Fibroblast of peridontal ligament (primary cell): ENCODE measurements around the gene UBXN11.

ENCODE experiments used
- DNase-seq: peaks from one replicate; pipeline ENCODE4 v3.0.0-alpha.2; 2010; ENCODE audit errors: extremely low read depth

UBXN11 gene

DNA sequence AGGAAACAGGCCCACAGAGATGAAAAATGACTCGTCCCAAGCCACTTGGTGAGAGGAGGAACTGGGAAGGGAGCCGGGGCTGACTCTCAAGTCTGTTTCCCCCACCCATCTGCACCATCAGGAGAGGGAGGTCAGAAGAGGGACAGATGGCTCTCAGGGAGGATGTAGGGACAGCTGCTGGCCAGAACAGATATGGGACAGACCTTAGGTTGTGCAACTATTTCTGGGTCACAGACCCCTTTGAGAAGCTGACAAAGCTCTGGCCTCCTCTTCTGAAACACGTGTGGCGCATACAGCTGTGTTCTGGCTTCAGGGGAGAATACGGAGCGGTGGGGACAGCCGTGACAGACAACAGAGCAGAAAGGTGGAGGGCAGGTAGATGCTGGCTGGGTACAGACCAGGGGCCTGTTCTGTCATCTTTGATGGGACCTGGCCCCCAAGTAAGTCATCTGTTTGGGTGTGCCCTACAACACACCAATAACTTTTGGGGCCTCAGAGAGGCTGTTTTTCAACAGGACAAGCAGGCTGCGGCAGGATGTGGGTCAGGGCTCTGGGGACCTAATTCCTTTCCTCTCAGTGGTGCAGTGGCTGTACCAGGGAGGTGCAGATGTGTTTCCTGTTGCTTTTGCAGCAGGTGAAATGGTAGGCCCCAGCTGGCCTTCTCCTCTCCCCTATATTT, 19.3 kb downstream of the UBXN11 start:
- DNase-seq = no peak

DNA sequence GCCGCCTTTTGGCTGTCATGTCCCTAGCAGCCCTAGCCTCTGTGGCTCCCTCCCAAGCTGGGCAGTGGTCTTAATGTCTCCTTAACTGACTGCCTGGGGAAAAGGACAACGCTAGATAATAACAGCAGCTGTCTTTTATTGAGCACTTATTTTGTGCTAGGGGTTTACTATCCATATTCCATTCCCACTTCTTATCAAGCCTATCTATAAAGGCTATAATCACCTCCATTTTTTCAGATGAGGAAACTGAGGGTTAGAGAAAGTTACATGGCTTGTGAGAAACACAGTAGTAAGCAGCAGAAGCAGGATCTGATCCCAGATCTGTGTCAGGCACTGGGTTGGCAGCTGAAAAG, 20.4 kb downstream of the UBXN11 start:
- no peak for DNase-seq

DNA sequence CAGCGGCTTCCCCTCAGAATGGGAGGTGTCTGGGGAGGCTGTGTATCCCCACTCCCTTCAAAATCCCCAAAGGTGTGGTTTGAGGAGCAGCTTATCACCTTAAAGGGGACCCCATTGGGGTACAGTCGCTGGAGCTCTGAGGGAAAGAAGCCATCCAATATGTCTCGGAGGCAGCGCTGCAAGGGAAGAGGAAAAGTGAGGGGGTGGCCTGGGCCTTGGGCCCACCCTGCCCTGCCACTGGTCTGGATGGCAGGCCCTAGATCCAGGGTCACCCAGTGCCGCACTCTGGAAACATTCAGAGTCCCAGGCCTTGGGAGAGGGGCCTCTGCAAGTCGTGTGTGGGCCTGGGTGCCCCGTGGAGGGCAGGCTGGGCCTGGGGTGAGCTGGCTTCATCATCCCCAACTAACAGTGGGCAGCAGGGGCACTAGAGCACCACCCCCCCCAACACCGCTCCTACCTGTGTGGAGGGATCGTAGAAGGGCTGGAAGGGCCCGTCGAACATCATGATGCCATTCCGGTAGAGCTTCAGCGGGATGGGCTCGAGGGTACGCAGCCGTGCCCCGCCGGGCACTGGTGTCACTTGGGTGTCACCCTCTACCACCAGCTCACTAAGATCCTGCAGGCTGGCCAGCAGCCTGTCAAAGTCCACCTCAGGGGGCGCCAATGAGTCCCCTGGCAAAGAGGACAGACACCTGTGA, 20.9 kb downstream of the UBXN11 start:
- DNase-seq = no peak

DNA sequence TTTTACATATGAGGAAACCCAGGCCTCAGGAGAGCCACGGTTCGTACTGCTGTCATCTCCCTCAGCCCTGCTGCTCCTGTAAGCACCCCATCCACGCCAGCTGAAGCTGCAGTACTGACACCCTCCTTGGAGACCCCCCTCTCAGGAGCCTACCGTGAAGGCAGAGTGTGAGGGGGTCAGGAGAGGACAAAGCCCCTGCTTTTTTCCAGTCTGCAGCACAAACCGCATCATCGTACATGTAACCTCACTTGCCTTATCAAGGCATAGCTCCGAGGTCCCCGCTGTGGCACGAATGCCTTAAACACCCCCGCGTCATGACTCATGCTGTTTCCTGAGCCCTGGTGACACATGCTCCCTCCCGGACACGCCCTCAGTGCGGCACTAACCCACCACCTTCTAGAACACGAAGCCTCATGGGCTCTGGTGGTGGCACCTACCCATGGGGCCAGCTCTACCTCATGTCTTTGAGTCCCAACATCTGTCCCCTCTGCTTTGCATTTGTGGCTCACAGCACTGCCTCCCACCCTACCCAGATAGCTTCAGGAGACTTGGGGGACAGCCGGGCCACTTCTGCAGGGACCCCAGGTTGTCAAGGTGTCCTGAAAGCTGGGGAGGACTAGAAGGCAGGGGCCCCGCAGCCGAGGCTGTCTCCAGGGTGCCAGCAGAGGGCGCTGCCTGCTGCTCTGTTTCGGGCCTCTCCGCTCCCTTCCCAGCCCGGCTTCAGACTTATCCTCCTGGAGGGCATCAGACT, 21.7 kb downstream of the UBXN11 start:
- peak; percentile 78 for DNase-seq

DNA sequence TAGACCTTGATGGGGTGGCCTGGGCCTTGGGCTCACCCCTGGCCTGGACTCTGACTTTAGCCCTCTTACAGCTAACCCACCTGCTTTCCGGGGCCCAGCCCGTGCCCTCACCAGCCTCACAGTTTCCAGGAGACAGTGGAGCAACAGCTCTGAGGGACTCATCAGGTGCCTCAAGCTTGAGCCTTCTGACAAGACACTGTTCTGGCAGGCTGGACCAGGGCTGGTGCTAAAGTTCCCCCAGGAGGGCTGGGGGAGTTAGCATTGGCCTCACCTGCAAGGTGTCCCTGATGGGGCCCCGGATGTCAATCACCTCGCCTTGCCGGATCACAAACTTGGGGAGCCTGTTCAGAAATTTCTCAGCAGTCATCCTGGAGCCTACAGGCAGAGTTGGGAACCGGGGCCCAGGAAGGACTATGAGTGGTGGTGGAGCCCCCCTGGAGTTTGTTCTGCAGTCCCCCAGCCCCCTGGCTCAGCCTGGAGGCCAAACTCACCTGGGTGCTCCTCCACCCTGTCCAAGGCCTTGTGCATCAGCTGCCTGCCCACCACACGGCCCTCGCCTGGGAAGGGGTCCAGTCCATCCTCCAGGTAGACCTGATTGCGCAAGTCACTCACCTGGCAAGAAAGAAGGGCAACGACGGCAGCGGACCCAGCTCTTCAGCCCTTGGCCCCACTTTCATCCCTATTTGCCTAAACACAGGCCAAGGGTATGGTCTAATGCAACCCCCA, 22.4 kb downstream of the UBXN11 start:
- DNase-seq = no peak

DNA sequence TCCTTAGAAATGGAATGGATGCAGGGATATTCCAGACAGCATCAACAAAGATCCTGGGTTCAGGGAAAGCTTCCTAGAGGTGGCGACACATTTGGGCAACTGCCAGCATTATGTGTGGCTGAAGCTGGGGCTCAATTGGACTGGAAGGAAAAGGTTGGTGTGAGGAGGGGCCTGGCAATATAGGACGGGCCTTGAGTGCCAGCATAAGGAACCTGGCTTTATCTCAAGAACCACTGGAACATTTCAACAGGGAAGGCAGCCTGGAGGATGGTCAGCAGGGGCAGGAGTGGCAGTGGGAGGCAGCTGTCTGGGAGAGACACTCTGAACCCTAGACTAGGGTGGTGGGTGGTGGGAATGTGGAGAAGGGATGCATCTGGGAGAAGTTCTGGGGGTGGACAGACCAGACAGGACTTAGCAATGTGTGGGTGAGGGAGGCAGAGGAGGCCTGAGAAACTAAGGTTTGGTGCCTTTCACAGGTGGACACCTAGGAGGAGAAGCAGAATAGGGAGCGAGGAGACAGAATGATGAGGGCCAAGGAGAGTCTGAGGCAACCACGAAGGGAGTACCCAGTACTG, 23.1 kb downstream of the UBXN11 start:
- DNase-seq = no peak

DNA sequence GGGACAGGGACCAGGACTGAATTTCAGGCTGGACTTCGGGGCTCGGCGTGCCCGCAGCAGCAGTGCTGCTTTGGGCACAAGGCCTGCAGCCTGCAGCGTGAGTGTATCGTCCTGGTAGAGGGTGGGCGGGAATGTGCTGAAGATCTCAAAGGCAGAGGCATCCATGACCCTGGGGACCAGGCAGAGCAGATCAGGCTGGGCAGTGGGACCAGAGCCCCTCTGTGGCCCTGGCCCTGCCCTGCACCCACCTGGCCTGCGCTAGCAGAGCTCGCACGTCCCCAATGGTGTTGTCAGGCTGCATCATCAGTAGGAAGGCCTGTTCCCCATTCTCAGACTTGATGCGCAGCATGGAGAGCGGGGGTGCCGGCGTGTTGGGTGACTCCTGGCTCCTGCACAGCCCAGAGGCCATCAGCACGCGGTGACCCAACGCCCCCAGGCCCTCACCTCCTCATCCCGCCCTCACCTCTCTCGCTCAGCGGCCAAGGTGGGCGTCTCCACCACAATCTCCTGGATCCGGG, 24.0 kb downstream of the UBXN11 start:
- no peak for DNase-seq

DNA sequence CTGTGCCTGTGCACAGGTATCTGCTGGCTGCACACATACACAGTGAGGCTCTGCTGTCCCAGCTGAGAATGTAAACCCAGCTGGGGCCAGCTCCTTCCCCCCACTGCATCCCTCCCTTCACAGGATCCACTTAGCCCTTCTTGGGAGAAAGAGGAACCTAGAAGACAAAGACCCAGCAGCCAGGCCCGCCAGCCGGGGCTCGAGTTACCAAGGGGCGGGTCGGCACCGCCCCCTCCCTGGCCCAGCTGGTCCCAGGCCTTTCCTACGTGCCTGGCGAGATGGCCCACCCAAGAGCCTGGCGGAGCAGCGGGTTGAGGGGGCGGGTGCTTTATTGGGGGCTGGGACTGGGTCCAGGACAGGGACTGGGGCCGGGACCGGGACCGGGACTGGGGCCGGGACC, 24.5 kb downstream of the UBXN11 start:
- no peak for DNase-seq

DNA sequence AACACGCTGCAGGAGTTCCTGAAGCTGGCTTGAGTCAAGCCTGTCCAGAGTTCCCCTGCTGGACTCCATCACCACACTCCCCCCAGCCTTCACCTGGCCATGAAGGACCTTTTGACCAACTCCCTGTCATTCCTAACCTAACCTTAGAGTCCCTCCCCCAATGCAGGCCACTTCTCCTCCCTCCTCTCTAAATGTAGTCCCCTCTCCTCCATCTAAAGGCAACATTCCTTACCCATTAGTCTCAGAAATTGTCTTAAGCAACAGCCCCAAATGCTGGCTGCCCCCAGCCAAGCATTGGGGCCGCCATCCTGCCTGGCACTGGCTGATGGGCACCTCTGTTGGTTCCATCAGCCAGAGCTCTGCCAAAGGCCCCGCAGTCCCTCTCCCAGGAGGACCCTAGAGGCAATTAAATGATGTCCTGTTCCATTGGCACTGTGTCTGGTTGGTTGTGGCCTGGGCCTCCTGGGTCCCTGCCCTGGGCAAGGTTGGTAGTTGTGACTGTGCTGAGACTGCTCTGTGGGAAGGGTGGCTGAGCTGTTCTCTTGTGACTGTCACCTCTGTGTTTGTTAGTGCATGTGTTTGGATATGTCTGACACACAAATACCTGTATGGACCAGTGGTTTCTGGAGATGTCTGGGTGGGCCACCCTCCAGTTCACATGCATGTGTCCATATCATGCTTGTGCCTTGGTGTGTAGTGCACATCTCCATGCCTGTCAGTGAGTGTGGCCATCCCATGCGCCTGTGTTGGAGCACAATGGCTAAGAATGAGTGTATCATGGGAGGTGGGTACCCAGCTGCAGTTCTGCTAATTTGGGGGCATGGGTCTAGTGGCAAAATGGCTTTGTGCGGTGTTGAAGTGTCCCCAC, 25.1 kb downstream of the UBXN11 start:
- no peak for DNase-seq

DNA sequence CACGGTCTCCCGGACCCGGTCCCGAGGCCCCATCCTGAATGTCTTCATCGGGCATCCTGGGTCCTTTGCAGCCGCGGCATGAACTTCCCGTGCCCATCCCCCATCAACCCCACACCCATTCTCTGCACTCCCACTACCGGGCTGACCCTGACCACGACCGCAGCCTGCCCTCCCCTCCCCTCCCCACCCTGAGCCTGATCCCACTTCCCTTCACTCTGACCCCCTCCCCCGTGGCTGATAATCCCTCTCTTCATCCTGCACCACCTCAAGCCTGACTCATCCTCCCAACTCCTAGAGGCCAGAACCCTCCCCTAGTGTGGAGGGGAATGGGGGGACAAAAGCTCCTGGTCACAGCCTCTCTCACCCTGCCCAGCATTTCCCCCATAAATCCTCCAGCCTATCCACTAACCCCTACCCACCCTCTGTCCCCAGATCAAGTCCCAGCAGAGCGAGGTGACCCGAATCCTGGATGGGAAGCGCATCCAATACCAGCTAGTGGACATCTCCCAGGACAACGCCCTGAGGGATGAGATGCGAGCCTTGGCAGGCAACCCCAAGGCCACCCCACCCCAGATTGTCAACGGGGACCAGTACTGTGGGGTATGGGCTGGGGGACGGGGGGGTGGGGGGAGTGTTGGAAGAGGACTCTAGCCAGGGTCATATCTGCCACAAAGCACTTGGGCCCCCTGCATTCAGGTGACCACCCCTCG, 25.9 kb downstream of the UBXN11 start:
- DNase-seq = no peak

DNA sequence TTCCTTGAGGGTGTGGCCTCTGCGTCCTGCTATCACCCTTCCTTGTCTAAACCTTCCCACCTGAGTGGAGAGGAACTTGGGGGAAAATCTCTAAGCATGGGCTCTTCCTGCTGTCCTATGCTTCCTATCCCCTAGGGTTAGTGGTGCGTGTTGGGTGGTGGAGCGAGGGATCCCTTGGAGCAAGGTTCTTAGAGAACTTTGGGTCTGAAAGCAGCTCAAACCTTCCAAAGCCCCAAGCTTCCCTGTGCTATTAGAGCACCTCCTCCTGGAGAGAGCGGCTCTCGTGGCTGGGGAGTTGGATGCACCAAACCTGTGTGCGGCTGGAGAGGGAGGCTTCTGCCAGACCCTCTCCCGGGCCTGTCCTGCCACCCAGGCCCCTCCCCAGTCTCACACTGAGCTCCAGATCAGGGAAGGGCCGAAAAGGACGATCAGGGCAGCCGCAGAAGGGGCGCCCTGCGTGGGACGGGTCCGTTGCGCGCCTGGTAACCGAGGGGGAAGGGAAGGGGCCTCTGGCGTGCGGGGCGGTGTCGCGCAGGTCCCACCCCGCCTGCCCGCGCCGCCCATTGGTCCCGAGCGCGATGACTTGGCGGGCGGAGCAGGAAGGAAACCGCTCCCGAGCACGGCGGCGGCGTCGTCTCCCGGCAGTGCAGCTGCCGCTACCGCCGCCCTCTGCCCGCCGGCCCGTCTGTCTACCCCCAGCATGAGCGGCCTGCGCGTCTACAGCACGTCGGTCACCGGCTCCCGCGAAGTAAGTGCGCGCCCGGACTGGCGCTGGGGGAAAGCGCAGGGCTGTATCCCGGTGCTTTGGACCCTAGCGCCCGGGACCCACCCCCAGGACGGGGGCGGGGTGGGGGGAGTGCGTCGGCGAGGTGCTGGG, 26.7 kb downstream of the UBXN11 start, which contains the start of gene SH3BGRL3:
Gene SH3BGRL3 (plus strand): TSS at position 631 of the 877 bp plus-strand sequence. CDS start 70 bp downstream, at position 701.
- peak; percentile 67 for DNase-seq

DNA sequence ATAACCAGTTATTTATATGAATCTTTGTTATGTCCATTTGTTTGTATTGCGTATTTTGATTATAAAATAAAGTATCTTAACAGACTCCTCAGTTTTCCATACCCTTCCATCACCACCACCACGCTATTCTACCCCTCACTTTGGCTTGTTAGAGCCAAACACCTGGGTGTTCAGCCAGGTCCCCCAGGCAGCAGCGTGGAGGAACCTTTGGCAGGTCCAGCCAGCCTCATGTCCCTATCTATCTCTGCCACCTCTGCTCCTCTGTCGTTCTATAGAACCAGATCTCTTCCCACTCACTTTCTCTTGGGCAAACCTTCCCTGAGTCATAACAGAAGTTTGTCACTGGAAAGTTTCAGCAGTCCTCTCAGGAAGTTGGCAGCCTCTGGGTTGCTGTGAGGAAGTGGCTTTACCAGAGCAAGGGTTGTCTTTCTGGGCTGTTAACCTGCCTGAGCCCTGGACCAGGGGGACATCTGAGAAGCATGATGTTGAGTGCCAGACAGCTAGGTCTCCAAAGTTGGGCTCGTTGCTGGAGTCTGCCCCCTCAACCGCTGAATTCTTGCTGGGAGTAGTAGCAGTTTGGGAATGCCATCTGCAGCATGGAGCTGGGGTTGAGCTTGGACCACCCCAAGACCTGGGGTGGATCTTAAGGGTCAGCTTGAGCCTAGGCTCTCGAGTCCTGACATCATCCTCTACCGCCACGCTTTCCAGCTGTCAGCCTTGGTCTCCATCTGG, 27.5 kb downstream of the UBXN11 start:
- DNase-seq = peak; percentile 37

DNA sequence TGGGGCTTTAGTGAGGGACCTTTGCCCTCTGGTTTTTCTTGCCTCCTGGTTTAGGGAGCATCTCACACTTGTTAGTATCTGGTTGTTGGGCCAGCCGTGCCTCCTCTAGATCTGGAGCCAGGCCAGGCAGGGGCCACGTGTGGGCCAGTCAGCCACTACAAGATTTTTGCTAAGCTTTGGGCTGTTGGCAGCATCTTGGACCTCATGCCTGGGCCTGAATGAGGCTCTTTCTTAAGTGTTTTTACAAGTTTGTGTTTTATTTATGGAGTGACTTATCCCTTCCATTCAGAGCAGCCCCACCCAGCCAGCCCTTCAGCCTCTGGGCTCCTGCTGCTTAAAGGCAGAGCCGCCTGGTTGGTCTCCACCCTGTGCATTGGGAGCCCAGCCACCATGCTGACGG, 28.1 kb downstream of the UBXN11 start:
- DNase-seq = peak; percentile 85

DNA sequence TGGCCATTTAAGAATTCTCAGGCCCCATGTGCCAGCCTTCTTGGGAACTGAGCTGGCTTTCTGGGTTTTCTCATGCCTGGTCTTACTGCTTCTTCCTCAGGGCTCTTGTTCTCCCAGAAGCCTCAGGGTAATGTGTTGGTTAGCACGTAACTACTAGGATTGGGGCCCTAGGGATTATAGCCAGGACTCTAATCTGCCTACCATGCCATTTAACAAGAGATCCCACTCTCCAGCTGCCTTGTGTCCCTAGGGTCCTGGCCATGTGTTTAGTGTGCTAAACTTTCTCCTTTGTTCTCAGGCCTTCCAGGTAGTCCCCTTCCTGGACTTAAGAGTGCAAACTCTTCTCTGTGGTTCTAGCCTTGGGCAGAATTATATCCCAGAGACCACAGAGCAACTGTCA, 28.7 kb downstream of the UBXN11 start:
- DNase-seq = no peak

DNA sequence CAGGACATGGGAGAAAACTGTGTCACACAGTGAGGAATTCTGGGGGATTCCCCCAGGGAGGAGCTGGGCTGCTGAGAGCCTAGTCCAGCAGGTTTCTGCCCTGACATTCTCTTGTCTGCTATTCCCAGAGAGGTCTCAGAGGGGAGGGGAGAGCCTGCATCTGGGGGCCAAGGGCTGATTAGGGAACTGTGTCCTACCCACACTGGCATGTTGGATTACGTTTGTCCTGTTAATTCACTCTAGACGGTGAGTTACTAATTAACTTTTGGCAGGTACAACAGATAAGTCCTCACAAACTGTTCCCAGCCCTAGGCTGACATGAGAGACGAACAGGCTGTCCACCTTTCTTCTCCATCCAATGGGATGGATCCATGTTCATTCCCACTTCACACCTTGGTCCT, 29.2 kb downstream of the UBXN11 start:
- DNase-seq = no peak

DNA sequence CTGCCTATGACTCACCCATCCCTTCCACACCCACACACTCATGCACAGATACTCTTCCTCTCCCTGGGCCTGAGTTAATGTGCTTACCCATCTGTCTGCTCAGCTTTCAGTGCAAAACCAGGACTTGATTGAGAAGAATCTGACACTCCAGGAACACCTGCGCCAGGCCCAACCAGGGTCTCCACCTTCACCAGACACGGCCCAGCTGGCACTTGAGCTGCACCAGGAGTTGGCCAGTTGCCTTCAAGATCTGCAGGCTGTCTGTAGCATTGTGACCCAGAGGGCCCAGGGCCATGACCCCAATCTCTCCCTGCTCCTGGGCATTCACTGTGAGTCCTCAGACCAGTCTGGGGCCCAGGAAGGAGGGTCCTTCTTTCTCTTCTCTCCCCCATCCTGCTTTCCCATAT, 30.0 kb downstream of the UBXN11 start:
- DNase-seq = no peak

DNA sequence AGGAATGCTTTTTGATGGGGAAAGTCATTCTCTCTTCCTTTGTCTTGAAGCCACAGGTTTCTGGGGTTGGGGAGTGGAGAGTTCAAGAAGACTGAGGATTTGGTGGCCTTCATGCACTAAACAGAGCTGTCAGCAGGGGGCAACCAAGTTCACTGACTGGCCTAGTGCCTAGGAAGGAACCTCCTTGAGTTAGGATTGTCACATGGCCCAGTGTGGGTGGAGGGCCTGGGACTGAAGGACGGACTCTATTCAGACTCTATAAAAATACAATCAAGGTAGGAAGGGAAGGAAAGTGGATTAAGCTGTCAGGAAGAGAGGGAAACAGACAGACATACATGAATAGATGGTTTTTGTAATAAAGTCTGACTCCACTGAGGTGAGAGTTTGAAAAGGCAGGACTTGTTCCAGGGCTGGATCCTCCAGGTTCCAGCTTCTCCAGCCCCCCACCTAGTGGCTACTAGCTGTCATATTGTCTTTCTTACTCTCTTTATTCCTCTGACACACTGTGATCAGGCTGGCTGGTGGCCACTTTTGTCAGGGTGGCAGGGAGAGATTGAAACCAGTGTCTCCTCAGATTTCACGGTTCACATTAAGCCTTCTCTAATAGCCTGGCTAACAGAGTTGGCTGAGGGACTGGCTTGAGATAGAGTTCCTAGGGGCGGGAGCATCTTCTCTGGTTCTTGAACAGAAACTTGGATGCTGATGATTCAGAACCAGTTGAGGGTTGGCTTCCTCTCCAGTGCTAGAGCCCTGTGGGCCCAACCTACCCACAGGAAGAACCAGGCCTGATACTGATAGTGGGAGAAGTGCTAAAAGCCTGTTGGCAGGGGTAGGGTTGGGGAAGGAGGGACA, 30.6 kb downstream of the UBXN11 start:
- DNase-seq = peak; percentile 95
